GM19328 (cell line): ENCODE data around the gene DAGLA.
"Not testable (repeated sequence)": the region's sequence is repeated elsewhere in the genome, so short reads cannot be mapped to it uniquely, and the experiment has no call there.

Experiments used
- ATAC-seq: cut with Tn5 transposase; IDR thresholded peaks from one replicate; pipeline ENCODE4 v1.9.1; 2021; ENCODE audit warnings: mild to moderate bottlenecking, moderate library complexity; ENCODE audit not compliant: unreplicated experiment

DAGLA gene, protein sequence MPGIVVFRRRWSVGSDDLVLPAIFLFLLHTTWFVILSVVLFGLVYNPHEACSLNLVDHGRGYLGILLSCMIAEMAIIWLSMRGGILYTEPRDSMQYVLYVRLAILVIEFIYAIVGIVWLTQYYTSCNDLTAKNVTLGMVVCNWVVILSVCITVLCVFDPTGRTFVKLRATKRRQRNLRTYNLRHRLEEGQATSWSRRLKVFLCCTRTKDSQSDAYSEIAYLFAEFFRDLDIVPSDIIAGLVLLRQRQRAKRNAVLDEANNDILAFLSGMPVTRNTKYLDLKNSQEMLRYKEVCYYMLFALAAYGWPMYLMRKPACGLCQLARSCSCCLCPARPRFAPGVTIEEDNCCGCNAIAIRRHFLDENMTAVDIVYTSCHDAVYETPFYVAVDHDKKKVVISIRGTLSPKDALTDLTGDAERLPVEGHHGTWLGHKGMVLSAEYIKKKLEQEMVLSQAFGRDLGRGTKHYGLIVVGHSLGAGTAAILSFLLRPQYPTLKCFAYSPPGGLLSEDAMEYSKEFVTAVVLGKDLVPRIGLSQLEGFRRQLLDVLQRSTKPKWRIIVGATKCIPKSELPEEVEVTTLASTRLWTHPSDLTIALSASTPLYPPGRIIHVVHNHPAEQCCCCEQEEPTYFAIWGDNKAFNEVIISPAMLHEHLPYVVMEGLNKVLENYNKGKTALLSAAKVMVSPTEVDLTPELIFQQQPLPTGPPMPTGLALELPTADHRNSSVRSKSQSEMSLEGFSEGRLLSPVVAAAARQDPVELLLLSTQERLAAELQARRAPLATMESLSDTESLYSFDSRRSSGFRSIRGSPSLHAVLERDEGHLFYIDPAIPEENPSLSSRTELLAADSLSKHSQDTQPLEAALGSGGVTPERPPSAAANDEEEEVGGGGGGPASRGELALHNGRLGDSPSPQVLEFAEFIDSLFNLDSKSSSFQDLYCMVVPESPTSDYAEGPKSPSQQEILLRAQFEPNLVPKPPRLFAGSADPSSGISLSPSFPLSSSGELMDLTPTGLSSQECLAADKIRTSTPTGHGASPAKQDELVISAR

DNA sequence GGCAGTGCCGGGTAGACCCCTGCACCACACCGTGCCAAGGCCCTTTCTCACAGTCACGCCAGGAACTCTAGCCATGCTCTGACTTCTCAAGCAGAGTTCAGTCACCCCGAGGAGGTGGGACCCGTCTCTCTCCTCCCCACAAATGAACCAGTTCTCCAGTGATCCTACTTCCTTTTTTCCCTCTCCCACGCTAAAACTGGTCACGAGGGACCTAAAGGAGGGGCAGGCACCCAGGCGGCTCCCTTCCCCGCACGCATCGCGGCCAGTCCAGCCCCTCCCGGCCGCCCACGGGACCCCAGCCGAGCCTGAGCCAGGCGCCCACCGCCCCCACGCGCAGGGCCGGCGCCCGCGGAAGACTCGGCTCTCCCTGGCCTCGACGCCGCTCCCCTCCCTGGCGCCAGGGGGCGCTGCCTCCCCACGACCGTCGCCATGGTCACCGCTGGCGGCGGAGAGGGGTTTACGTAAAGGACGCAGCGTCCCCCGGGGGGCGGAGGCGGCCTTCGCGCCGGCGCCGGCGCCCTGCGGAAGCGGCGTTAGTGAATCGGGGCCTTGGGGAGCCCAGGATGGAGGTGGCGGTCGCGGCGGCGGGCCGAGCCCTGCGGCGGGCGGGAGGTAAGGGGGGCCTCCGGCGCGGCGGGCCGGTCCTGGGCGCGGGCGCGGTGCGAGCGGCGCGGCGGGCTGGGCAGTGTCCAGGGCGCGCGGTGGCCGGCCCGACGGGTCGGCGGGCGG lies at the start of gene DAGLA:
DAGLA (plus strand) TSS at position 499 of the 729 bp plus-strand sequence. CDS start 39,765 bp downstream, outside the sequence.
- ATAC-seq, result no peak

DNA sequence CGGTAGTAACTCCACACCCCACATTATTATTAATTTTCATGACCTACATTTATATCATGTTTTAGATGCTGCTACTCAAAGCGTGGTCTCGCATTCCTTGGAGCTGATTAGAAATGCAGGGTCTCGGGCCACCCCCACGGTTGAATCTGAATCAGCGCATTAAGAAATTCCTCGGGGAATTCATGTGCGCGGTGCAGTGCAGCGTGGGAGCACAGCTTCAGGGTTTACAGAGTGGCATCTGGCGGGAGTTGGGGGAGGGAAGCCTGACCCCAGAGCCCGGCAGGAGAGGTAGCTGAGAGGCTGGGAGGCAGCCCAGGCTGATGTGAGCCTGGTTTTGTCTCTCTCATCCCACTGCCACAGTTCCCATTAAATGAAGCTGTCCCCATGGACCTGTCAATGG lies 48.1 kb upstream of the DAGLA start:
- ATAC-seq, result no peak

DNA sequence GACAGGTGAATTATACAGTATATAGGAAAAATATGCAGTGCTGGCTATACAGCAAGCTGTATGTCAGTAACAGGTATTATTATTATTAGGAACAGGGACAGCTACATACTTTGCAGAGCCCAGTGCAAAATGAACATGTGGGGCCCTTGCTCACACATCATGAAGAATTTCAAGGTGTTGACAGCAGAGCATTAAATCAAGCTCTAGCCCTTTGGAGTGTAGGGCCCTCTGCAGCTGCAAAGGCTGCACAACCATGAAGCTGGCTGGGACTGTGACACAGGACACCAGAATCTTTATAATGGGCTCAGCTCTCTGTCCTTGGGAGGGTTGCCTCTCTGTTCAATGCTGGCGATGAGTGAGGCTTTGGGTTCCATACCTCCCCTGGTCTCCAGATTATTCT lies 44.9 kb upstream of the DAGLA start:
- ATAC-seq, result no peak

DNA sequence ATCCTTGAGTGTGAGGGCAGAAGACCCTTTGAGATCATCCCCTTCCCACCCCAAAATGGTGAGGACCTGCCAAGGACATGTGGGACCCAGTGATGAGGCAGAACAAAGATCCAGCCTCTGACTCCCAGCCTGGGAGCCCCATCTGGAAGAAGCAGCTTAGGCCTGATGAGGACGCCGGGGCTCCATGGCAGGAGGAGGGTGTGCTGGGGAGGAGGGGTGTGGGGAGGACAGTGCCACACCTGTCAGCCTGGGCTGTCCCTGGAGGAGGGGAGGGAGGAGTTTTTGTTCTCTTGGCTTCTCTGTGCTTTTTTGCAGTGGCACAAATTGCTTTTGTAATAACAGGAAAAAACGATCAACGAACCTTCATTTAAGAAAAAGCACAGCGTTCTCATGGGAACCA lies 44.4 kb upstream of the DAGLA start:
- ATAC-seq, result no peak

DNA sequence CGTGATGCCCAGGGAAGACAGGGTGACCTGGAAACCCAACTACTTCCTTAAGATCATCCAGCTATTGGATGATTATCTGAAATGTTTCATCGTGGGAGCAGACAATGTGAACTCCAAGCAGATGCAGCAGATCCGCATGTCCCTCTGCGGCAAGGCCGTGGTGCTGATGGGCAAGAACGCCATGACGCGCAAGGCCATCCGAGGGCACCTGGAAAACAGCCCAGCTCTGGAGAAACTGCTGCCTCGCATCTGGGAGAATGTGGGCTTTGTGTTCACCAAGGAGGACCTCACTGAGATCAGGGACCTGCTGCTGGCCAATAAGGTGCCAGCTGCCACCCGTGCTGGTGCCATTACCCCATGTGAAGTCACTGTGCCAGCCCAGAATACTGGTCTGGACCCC lies 43.5 kb upstream of the DAGLA start:
- no peak for ATAC-seq

DNA sequence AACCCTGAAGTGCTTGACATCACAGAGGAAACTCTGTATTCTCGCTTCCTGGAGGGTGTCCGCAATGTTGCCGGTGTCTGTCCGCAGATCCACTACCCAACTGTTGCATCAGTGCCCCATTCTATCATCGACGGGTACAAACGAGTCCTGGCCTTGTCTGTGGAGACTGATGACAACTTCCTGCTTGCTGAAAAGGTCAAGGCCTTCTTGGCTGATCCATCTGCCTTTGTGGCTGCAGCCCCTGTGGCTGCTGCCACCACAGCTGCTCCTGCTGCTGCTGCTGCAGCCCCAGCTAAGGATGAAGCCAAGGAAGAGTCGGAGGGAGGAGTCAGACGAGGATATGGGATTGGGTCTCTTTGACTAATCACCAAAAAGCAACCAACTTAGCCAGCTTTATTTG lies 42.9 kb upstream of the DAGLA start:
- no peak for ATAC-seq

DNA sequence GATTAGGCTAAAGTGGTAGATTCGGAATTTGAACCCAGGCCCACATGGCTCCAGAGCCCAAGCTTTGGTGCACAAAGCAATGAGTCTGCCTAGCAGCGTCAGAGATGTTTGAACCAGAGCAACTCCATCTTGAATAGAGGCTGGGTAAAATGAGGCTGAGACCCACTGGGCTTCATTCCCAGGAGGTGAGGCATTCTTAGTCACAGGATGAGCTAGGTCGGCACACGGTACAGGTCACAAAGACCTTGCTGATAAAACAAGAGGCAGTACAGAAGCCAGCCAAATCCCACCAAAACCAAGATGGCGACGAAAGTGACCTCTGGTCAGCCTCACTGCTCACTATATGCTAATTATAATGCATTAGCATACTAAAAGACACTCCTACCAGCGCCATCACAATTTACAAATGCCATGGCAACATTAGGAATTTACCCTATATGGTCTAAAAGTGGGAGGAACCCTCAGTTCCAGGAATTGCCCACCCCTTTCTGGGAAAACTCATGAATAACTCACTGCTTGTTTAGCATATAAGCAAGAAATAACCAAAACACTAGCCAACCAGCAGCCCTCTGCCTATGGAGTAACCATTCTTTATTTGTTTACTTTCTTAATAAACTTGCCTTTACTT lies 40.3 kb upstream of the DAGLA start:
- ATAC-seq, result no peak

DNA sequence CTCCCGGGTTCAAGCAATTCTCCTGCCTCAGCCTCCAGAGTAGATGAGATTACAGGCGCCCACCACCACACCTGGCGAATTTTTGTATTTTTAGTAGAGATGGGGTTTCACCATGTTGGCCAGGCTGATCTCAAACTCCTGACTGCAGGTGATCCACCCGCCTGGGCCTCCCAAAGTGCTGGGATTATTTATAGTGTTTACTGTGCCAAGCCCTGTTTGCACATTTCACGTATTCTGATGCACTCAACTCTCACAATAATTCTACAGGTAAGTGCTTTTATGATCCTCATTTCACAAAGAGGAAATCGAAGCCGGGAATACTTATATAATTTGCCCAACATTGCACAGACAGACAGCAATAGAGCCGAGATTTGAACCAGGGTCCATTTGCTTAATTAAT lies 38.0 kb upstream of the DAGLA start:
- ATAC-seq, result no peak

DNA sequence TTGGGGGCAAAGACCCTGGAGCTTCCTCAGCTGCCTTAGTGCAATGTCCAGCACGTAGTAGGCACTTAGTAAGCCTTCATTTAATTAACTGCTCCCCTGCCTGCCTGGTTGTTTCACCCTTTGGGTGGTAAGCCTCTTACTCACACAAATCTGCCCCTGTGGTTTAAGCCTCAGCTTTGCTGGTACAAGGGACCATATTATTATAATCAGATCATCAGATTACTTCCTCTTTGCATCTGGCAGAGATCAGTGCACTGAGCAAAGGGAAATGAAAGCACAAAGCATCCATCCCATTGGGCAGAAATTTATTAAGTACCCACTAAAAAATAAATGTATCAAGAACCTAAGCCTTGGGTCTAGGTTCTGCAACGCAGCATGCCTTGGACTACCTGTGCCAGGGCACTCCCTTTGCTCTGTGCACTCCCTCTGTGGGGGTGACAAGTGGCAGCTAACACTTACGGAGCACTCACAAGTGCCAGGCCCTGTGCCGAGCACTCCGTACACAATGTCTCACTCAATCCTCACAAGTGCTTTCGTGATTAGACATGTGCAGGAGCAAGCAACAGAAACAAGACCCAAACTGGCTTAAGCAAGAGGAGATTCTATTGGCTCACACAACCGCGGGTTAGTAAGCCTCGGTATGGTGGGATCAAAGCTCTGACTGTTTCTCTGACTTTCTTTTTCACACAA lies 34.9 kb upstream of the DAGLA start:
- no peak for ATAC-seq

DNA sequence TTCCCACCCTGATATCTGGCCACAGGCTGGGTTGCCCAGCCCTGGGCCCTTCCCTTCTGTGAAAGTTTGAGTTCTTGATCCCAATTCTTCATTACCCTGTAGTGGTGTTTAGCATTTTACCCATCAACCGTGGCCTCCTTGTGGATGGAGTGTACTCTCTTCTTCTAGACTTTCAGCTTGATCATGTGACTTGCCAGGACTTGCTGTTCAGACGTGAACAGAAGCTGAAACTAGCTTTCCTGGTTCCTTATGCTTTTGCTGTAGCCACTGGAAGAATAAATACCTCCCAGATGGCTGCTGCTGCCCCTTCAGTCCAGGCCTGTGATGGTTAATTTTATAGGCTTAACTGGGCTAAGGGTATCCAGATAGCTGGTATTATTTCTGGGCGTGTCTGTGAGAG lies 32.7 kb upstream of the DAGLA start:
- no peak for ATAC-seq

DNA sequence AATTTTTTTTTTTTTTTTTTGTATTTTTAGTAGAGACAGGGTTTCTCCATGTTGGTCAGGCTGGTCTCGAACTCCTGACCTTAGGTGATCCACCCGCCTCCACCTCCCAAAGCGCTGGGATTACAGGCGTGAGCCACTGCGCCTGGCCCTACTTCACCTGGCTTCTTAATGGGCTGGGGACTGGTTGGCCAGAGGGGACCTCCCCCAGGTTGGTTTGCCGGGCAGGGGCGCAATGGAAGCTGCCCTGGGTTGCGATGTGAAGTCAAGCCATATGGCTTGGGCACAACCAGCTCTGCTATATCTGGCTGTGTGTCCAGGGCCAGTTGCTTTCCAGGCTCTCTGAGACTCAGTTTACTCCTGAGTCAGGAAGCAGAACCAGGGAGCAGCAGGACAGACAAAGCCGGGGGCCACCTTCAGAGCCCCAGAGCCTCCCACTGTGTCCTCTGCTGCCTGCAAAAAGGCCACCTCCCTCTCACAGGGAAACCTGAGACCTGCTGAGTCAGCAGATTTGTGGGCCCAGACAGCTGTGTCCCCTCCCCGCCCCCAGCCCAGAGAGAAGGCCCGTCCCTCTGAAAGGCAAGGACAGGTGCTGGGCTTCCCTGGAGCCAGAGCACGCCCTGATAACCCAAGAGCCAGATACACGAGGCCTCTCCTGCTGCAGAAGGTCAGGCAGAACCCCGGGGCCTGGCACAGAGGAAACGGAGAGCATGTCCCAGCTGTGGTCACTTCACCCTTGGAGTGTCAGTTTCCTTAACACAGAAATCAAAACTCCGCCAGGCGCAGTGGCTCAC lies 29.2 kb upstream of the DAGLA start:
- no peak for ATAC-seq

DNA sequence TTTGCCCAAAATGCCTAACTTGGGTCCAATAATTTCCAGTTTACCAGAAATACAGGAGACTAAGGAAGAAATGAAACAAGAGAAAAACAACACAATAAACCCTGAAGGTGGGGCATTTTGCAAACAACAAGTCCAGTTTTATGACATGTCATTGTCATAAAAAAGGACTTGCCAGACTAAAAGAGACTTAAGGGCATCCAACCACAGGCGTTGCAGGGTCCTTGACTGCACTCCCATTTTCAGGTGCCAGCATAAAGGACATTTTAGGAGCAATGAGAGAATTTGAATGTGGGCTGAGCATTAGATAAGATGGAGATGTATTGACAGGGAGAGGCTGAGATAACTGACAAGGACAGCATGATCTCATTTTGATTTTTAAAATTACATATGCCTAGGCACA lies 28.1 kb upstream of the DAGLA start:
- no peak for ATAC-seq

DNA sequence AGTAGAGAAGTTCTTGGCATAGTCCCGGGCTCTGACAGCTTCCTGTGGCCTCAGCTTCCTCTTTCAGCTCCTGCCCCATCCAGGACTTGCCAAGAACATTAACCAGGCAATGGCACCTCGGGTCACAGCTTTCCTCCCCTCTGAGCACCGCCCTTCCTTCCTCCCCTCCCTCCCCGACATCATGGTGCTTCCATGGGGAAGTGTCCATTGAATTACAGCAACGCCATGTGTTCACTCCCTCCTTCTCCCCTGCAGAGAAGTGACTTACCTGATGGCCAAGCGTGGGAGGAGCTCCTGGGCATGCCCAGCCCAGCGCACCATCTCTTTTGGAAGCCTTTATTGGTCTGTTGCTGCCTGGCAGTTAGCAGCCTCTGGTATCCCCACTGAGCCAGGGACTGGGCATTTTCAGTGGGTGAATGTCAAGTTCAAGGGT lies 25.8 kb upstream of the DAGLA start:
- ATAC-seq, result no peak

DNA sequence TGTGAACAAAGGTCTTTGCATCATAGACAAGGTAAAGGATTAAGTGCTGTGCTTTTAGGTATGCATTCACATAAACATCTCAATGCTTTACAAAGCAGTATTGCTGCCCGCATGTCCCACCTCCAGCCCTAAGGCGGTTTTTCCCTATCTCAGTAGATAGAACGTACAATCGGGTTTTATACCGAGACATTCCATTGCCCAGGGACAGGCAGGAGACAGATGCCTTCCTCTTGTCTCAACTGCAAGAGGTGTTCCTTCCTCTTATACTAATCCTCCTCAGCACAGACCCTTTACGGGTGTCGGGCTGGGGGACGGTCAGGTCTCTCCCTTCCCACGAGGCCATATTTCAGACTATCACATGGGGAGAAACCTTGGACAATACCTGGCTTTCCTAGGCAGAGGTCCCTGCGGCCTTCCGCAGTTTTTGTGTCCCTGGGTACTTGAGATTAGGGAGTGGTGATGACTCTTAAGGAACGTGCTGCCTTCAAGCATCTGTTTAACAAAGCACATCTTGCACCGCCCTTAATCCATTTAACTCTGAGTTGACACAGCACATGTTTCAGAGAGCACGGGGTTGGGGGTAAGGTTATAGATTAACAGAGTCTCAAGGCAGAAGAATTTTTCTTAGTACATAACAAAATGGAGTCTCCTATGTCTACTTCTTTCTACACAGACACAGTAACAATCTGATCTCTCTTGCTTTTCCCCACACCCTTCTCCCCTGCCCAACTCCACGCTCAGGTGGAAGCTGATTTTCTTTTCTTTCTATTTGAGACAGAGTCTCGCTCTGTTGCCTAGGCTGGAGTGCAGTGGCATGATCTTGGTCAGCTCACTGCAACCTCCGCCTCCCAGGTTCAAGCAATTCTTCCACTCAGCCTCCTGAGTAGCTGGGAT lies 24.7 kb upstream of the DAGLA start:
- ATAC-seq, result not testable (repeated sequence)

DNA sequence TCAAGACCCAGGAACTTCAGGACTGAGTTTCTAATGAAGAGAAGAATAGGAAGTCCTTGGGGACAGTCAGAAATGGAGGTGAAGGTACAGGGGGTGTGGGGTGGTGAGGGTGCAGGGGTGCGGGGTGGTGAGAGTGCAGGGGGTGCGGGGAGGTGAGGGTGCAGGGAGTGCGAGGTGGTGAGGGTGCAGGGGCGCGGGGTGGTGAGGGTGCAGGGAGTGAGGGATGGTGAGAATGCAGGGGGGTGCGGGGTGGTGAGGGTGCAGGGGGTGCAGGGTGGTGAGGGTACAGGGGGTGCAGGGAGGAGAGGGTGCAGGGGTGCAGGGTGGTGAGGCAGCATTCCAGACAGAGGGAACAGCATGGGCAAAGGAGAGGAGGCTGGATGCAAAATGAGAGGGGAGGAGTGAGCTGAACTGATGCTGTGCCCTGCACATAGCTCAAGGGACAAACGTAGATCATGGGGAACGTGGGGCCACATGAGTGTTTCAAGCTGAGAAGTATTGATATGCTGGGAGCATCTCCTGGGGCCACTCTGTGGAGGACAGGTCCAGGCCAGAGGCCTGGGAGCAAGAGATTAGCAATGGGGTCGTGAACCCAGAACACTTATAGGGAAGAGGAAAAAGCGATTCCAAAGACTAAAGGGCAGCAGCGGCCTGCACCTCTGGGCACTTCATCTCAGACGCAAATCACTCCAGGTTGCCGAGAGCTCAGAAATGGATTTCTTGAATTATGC lies 23.7 kb upstream of the DAGLA start:
- no peak for ATAC-seq

DNA sequence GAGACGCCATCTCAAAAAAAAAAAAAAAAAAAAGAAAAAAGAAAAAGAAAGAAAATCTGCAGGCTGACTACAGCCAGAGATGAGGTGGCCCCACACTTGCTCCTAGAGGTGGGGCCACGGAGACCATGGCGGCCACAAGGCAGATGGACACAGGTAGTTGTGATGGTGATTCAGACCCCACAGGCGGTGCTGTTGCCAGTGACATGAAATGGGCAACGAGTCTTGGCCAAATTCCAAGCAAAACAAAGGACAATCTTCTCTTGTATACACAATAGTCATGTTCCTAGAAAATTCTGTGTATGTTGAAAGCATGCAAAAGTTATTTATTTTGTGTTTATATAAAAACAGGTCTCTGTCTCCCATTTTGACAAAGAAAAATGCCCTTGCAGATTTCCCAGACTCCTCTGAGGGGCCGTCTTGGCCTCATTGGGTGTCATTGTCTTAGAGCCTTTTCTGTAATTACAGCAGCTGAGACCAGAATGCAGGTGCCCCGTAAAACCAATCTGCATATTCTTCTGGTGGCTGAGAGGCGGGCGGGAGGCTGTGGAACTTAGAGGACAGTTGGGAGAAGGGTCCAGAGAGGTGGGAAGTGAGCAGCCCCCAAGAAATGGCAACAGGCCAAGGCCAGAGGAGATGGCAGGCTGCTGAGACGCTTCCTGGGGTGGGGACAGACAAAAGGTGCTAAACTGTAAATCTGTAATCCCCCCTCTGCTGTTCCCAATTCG lies 22.5 kb upstream of the DAGLA start:
- ATAC-seq, result no peak
